Activated T-cell treated with anti-CD3 and anti-CD28 coated beads for 24 hours (primary cell): Measurements from ENCODE around the gene TBC1D9B.

ENCODE experiments used
- DNase-seq: peaks from one replicate; pipeline ENCODE4 v3.0.0-alpha.2; 2020; ENCODE audit warnings: low read depth

TBC1D9B gene

GRCh38 chr5:179906795-179907555 lies 722 bp downstream of the TBC1D9B start:
- DNase-seq, result no peak

DNA sequence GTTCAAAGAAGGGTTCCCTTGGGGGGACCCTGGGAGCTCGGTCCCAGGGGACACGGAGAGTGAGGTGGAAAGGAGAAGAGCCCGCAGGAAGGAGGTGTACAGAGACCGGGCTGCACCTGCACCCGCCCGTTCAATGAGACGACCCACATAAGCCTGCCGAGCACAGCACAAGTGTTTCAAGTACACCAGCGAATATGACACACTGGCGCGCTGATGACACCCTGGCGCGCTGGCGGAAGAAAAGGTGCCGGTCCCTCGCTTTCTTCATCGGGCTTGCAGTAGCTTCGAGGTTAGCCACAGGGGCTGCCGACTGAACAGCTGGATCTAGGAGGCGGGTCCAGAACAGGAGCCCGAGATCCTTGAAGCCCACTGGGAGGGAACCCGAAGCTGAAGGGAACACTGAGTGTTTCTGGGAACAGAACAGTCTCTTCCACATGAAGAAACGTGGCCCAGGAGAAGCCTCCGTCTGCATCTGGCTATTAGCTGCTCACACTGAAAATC lies 1.4 kb downstream of the TBC1D9B start:
- DNase-seq, result no peak

- DNase-seq, result no peak
Observed at GRCh38 chr5:179905161-179905560, 2.5 kb downstream of the TBC1D9B start.

GRCh38 chr5:179904463-179905160 lies 3.1 kb downstream of the TBC1D9B start:
- no peak for DNase-seq

GRCh38 chr5:179902763-179903158 lies 4.9 kb downstream of the TBC1D9B start:
- no peak for DNase-seq

DNA sequence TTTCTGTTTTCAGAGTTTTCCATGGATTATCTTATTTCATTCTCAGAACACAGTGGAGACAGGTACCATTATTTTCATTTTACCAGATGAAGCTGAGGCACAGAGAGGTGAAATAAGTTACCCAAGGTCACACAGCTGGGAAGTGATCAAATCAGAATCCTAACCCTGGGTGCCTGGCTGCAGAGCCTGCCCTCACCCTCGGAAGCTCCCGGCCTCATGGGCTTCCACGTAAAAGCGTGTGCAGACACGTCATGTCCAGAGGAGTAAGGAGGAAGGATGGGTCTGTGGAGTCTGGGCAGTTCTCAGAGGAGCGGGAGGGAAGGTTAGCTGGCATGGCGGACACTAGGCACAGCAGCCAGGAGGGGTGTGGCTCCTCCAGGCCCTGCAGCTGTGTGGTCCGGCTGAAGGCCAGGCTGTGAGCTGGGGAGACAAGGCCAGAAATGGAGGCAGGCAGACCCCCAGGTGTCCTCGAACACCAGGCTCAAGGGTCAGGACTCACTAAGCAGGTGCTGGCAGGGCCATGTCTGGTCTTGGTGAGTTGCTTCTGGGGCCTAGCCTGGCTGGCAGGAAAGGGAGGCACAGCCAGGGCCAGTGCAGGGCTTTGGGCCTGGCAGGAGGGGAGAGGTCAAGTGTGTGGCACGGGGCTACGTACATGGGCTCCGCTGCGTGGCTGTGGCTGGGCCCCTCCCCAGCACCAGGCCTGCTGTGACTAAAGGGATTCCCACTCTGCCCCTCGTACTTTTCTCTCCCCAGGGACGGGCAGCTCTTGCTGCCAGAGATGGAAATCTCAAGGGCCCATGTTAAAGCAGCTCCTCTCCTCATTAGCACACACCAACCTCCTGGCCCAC lies 5.6 kb downstream of the TBC1D9B start:
- no peak for DNase-seq

DNA sequence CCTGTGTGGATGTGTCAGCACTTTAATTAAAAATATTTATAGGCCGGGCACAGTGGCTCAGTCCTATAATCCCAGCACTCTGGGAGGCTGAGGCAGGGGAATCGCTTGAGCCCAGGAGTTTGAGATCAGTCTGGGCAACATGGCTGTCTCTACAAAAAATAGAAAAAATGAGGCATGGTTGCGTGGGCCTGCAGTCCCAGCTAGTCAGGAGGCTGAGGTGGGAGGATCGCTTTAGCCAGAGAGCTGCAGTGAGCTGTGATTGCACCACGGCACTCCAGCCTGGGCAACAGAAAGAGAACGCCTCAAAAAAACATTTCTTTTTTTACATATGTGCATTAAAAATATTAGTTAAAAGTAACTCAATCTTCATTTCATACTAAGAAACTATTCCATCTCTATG lies 6.2 kb downstream of the TBC1D9B start:
- DNase-seq, result no peak

DNA sequence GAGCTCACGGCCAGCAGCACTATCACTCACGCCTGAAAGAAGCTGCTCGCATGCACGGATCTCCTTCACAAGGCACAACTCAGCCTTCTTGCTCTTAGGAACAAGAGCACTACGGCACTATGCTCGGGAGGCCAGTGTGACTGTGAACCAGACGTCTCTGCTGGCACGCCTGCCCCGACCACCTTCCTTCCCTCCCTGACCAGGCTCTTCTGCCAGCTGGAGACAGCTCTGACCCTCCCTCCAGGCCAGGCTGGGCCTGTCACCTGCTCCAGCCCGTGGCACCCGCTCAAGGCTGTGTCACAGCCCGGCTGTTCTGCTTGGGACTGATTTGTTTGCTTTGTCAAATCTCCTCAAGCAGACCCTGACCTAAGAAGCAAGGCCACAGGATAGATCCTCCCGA lies 7.0 kb downstream of the TBC1D9B start:
- no peak for DNase-seq

DNA sequence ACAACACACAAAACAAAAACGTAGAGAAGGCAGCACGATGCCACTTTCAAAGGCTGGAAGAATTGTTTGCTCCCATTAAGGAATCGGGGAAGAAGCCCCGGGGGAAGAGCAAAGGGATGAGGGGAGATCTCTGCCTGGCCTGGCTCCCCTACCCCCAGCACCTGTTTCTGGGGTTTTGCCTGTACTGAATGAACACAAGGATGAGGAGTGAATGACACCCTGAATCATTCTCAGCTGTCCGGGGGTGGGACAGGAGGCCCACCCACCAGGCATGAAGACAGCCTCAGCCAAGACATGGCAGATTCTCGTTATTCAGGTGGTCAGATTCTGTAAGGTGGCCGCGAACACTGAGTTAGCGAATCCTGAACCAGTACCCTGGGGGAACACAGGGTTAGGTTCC lies 7.5 kb downstream of the TBC1D9B start:
- DNase-seq, result no peak

- no peak for DNase-seq
Observed at GRCh38 chr5:179895861-179896260, 11.8 kb downstream of the TBC1D9B start.

DNA sequence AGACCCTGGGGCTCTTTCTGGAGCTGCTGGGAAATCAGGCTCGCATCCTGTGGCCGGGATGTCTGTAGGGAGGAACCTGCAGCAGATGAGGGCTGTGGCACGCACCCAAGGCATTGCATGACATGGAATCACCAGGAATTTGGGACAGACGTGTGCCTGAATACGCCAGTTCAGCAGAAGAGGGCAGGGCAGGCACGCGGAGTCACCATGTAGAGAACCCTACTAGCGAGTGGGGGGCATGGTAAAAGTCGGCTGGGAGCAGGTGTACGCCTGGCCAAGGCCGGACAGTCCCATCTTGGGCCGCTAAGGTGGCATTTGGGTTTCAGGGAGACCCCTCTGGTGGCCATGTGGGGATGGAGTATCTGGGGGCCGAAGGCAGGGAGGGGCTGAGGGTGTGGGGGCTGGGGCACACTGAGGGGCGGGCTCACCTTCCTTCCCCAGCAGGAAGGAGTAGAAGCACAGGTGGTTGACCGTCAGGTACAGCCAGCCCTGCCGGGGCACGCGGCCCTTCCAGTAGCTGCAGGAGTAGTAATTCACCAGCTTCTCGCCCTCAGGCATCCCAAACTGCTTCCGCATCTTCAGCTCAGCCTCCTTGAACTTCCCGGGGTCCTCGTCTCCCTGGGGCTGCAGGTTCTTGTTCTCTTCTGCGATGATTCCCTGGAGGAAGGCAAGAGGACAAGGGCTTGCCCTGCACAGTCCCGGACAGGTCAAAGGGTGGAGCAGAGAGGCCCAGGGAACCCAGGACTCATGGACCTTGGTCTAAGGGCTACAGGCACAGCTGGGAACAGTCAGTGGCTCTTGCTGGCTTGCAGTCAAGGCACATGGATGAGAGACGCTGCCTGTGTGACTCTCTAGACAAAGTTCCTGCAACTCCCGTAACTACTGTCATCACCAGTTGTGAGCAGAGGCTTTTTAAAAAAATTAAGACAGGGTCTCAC lies 13.5 kb downstream of the TBC1D9B start:
- no peak for DNase-seq

DNA sequence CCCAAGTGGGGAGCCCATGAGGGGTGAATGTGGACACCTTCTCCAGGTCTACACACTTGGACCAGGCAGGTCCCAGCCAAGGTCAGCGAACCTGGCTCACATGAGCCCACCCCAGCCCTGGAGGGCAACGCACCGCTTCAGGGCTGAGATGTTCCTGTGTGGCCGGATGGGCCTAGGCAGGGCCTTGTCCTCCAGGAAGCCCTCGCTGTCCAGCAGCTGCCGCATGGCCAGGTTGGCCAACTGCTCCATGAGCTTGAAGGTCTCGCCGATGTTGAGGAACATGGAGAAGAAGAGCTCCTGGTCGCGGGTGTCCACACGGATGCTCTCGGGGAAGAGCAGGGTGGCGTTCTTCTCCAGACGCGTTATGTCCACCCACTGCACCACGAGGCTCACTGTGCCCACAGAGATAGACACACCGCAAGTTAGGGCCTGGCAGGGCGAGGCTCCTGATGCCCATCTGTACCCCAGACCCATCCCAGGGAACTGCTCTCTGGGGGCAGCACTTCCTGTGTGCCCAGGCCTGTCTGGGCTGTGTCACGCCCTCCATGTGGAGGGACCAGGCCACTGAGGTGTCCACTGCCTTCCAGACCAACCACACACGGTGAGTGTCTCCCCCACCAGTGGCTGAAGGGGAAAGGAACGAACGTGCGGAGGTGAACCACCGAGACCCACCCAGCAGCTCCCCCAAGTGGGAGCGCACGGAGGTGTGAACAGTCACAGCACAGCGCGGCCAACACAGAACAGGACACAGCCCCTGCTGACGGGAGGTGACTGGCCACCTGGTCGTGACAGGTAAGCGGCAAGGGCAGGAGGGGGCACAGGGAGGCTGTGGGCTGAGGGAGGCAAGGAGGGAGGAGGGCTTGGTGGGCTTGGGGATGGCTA lies 14.4 kb downstream of the TBC1D9B start:
- DNase-seq, result no peak

GRCh38 chr5:179892255-179892654 lies 15.4 kb downstream of the TBC1D9B start:
- DNase-seq, result no peak

DNA sequence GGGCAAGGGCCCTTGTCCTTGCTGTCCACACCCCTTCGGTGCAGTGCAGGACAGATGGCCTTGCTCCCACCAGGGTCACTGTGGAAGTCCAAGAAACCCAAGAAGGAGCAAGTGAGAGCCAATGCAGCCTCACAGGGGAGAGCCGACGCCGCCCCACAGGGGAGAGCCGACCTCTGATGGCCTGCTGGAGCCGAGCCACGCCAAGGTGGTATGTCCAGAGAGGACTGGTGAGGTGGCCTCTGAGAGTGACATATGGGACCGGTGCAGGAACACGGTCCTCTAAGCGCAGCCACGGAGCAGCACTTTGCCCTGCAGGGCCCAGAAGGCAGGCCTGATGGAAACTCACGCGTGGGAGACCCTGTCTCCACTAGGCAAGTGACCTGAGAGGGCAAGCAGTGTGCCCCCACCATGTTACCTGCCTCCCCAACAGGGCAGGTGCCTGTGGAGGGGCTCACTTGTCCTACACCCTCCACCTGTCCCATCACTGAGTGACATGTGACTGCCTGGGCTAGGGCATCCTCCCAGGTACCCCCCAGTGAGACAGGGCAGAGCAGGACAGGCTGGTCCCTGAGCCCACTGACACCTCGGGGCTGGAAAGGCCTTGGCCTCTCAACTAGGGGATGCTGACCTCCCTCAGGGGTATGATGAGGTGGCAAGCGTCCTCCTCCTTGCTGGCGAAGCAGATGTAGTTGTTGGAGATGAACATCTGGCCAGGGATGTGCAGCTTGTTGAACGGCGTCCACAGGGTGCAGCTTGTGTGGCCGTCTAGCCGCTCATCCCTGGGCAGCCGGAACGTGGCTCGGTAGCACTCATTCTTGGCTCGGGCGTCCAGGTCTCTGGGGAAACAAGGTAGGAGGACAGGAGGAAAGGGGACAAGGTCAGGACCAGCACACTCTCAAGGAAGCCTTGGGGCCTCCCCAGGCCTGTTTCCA lies 16.7 kb downstream of the TBC1D9B start:
- no peak for DNase-seq

GRCh38 chr5:179889885-179890284 lies 17.8 kb downstream of the TBC1D9B start:
- DNase-seq, result no peak

DNA sequence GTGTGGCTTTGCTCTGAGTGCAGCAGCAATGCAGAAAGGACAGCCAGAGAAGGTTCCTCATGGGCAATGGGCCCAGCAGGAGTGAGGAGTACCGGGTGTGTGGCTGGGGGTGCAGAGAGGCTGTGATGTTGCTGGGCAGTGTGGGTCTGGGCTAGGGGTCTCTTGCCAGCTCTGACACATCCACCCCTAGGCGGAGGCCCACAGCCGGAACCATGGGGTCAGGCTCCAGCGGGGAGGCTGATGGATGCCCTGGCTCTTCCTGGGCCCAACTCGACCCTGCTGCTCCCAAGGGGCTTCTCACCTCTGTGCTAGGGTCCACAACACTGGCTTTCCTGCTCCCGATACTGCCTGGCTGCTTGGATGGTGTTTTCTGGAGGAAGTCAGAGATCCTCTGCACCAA lies 19.9 kb downstream of the TBC1D9B start:
- no peak for DNase-seq

DNA sequence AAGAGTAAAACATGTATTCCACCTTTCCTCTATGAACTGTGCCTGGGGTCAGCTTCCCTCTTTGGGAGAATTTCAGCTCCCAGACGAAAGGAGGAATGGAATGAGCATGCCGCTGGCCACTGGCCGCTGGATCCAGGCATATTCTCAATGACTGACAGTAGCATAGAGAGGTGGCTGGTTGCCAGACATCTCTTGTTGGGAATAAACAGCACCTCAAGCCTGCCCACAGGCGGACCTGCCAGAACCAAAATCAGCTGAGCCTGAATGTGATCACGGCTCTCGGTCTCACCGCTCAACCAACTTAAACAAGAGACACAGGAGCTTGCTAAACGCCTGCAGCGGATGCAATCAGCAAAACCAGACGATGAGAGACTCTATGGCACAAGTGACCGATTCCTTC lies 20.6 kb downstream of the TBC1D9B start:
- DNase-seq, result no peak

DNA sequence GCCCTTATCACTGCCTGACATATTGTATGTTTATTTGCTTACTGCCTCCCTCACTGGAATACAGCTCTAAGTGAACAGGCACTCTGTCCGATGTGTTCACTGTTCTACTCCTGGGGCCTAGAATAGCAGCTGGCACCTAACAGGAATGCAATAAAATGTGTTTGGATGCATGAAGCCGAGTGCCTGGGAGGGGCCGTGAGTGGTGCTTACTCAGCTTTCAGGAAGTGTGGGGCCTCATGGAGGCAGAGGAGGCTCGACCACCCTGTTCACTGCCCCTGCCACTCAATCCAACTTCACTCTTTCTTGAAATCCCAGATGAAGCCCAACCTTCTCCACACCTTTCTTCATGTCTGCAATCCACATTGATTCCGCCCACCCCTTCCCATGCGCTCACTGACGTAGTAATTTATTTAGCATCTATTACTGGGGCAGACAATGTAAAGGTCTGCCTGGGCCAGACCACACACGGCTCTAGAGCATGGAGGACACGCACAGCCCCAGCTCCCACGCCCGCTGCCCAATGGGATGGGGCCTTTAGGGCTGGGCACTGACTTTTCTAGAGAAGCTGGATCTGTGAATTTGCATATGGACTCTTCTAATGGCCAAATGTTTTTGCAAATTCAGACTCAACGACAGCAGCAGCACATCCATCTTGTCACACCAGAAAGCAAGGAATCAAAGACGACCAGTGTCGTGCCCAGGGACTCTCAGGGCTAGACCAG lies 21.3 kb downstream of the TBC1D9B start:
- DNase-seq, result no peak
